ENCODE data around the gene CYB5D1.

GRCh38 chr17:7818746-7819645 is 38.8 kb upstream of the CYB5D1 start:
- TF ChIP-seq, protein P1, sequence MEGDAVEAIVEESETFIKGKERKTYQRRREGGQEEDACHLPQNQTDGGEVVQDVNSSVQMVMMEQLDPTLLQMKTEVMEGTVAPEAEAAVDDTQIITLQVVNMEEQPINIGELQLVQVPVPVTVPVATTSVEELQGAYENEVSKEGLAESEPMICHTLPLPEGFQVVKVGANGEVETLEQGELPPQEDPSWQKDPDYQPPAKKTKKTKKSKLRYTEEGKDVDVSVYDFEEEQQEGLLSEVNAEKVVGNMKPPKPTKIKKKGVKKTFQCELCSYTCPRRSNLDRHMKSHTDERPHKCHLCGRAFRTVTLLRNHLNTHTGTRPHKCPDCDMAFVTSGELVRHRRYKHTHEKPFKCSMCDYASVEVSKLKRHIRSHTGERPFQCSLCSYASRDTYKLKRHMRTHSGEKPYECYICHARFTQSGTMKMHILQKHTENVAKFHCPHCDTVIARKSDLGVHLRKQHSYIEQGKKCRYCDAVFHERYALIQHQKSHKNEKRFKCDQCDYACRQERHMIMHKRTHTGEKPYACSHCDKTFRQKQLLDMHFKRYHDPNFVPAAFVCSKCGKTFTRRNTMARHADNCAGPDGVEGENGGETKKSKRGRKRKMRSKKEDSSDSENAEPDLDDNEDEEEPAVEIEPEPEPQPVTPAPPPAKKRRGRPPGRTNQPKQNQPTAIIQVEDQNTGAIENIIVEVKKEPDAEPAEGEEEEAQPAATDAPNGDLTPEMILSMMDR (IDR thresholded peaks at IDR 0.05; ENCODE audit: poor library complexity) = no peak
- TF ChIP-seq EZH2 (IDR thresholded peaks at IDR 0.05; ENCODE audit: borderline replicate concordance) (no peak), EZH2phosphoT487 (IDR thresholded peaks at IDR 0.05; ENCODE audit: low read depth, severe bottlenecking, unreplicated experiment) (no peak)
